Measurements from ENCODE around the gene NMS. TPM values are rescaled to one million over a fixed set of nuclear protein-coding genes. Genes with fewer than 3 reads are reported as not detected.

Gene NMS
- total and polyA plus RNA-seq, 2 of the 13 experiments (the other 11 are each of a cell fraction or from before 2014, with no cell fraction given) = not detected

DNA sequence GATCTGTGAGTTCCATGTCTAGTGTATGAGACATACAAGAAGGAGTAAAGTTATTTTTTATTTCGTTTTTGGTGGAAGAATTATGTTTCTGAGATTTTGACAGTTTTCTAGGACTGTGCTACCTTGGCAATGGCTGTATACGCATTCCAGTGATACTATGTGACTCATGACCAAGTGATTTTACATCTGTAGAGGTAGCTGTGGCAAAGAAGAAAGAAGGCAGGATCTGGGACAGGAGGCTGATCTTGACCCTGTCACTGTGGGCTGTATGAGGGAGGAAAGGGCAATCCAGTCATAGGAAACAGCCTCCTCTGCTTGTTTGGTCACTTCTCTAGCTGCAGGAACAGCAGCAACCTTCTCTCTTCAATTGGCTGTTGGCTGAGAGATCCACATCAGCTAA is 48.5 kb downstream of the NMS start:
- TF ChIP-seq NBN (conservative IDR thresholded peaks at IDR 0.05) (no peak), HDAC1 (CRISPR knock-in tag; IDR thresholded peaks at IDR 0.05) (no peak), ZNF274 (CRISPR knock-in tag; IDR thresholded peaks at IDR 0.05) (no peak), MAFG (CRISPR knock-in tag; IDR thresholded peaks at IDR 0.05) (no peak), MEIS1 (CRISPR knock-in tag; IDR thresholded peaks at IDR 0.05; ENCODE audit: borderline replicate concordance) (no peak), ZNF614 (CRISPR knock-in tag; IDR thresholded peaks at IDR 0.05; ENCODE audit: borderline replicate concordance) (no peak), KDM3A (CRISPR knock-in tag; IDR thresholded peaks at IDR 0.05; ENCODE audit: low read depth) (no peak), SALL2 (CRISPR knock-in tag; IDR thresholded peaks at IDR 0.05) (no peak), ZSCAN12 (CRISPR knock-in tag; IDR thresholded peaks at IDR 0.05) (no peak), ZNF282 (IDR thresholded peaks at IDR 0.05; ENCODE audit: partially characterized antibody) (no peak), ZBTB38 (CRISPR knock-in tag; IDR thresholded peaks at IDR 0.05) (no peak), NPAS2 (CRISPR knock-in tag; IDR thresholded peaks at IDR 0.05; ENCODE audit: borderline replicate concordance) (no peak), TSC22D2 (CRISPR knock-in tag; IDR thresholded peaks at IDR 0.05; ENCODE audit: borderline replicate concordance) (no peak)
- TF ChIP-seq, protein P1, sequence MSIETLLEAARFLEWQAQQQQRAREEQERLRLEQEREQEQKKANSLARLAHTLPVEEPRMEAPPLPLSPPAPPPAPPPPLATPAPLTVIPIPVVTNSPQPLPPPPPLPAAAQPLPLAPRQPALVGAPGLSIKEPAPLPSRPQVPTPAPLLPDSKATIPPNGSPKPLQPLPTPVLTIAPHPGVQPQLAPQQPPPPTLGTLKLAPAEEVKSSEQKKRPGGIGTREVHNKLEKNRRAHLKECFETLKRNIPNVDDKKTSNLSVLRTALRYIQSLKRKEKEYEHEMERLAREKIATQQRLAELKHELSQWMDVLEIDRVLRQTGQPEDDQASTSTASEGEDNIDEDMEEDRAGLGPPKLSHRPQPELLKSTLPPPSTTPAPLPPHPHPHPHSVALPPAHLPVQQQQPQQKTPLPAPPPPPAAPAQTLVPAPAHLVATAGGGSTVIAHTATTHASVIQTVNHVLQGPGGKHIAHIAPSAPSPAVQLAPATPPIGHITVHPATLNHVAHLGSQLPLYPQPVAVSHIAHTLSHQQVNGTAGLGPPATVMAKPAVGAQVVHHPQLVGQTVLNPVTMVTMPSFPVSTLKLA (IDR thresholded peaks at IDR 0.05) = no peak
- POLR2A ChIA-PET = no interaction called here
- ATAC-seq = no peak
- WGBS (ENCODE audit: low lambda C conversion rate) = 2% methylated on average over 2 of the region's 2 CpGs
- no peaks in the 10 kb centered on the region for H3K4me1 ChIP-seq (ENCODE audit: insufficient read depth, low read length)
- H3K36me3 ChIP-seq (replicated peaks in 1 of 2; ENCODE audit: control insufficient read depth in 1 of 2, insufficient read depth in 2 of 2, low read length in 2 of 2) = no peaks in the 10 kb centered on the region
- in situ Hi-C loops (cut with HindIII; ENCODE audit: extremely low pct_ligation_motif_present, low pct_unique_long_range_greater_than_20kb) (no loop called here), intact Hi-C loops (cut with micrococcal nuclease; ENCODE audit: unreplicated experiment) (loop anchor here (5.0 kb wide), 1 partner anchor 1086 kb away; no protein-coding TSS in a partner anchor)
- H3K4me3 ChIP-seq (replicated peaks in 1 of 3; ENCODE audit: insufficient read depth in 1 of 3, low read depth in 2 of 3, low read length in 3 of 3) = no peak overlapping the region
- H3K9me3 ChIP-seq (ENCODE audit: low read length) = no peaks in the 10 kb centered on the region
- H3K9ac ChIP-seq (ENCODE audit: insufficient read depth, low read depth, low read length) = no peak overlapping the region
- no peaks in the 10 kb centered on the region for H4K20me1 ChIP-seq (ENCODE audit: insufficient read depth, low read length)
- no peak for DNase-seq (ENCODE audit: low spot score)
- BruUV-seq (replicated peaks) = no TSS peak
- peaks cover 0 to 21% of the 10 kb centered on the region in 2 experiments; a peak in 3 of 5 replicates for H3K27me3 ChIP-seq (ENCODE audit: control insufficient read depth in 1 of 2, insufficient read depth in 2 of 2, low read length in 2 of 2)
- no peaks in the 10 kb centered on the region for H3K79me2 ChIP-seq (ENCODE audit: insufficient read depth, low read length)
- no peak overlapping the region for H3K27ac ChIP-seq (ENCODE audit: extremely low read length, insufficient read depth, low read length)
- no peak overlapping the region for H2AFZ ChIP-seq (ENCODE audit: low read length)
- no peak for FAIRE-seq
- H3K4me2 ChIP-seq (ENCODE audit: low read depth, low read length) = no peak overlapping the region
- CTCF ChIA-PET (ENCODE audit: low intra/inter-chr PET ratio, low total read pairs) = no interaction called here
